HEK293T (cell line): ENCODE data around the gene OTOP3.

Experiments used
- CTCF ChIA-PET: fragments of 350-600 bp; formaldehyde crosslinking; extraction: SDS; loops from one replicate; lab custom pipeline; 2021; ENCODE audit warnings: antibody characterized with exemption, inconsistent platforms; lab: Yijun Ruan, JAX
- POLR2A ChIA-PET: fragments of 350-600 bp; formaldehyde crosslinking; extraction: SDS; loops from one replicate; lab custom pipeline; 2020; ENCODE audit warnings: antibody characterized with exemption, inconsistent platforms; lab: Yijun Ruan, JAX
- DNase-seq: peaks from one replicate; pipeline ENCODE4 v3.0.0; 2012; ENCODE audit warnings: mixed read lengths; ENCODE audit errors: extremely low spot score
- ARNT ChIP-seq: fragments of 450-650 bp; IDR thresholded peaks from 2 replicates; pipeline ENCODE4 v1.6.1; 2017; ENCODE audit warnings: mild to moderate bottlenecking
- BHLHE40 ChIP-seq: fragments of 450-650 bp; IDR thresholded peaks from 2 replicates; pipeline ENCODE4 v1.6.1; 2016; ENCODE audit warnings: mild to moderate bottlenecking, moderate library complexity, borderline replicate concordance
- CTBP1 ChIP-seq: fragments of 450-650 bp; IDR thresholded peaks from 2 replicates; pipeline ENCODE4 v1.6.1; 2016; ENCODE audit warnings: borderline replicate concordance
- ELF4 ChIP-seq: fragments of 450-650 bp; IDR thresholded peaks from 2 replicates; pipeline ENCODE4 v1.6.1; 2017; ENCODE audit warnings: antibody characterized with exemption
- FOXA1 ChIP-seq: fragments of 450-650 bp; IDR thresholded peaks from 2 replicates; pipeline ENCODE4 v1.6.1; 2016; ENCODE audit warnings: mild to moderate bottlenecking
- FOXK2 ChIP-seq: fragments of 450-650 bp; IDR thresholded peaks from 2 replicates; pipeline ENCODE4 v1.6.1; 2016; ENCODE audit warnings: mild to moderate bottlenecking
- FOXM1 ChIP-seq: fragments of 450-650 bp; IDR thresholded peaks from 2 replicates; pipeline ENCODE4 v1.6.1; 2017; ENCODE audit warnings: mild to moderate bottlenecking, borderline replicate concordance
- HDGF ChIP-seq: fragments of 450-650 bp; IDR thresholded peaks from 2 replicates; pipeline ENCODE4 v1.6.1; 2017; ENCODE audit warnings: antibody characterized with exemption, borderline replicate concordance
- L3MBTL2 ChIP-seq: fragments of 450-650 bp; conservative IDR thresholded peaks from 2 replicates; pipeline ENCODE4 v1.6.1; 2016; ENCODE audit warnings: mild to moderate bottlenecking
- LEF1 ChIP-seq: fragments of 450-650 bp; IDR thresholded peaks from 2 replicates; pipeline ENCODE4 v1.6.1; 2017; ENCODE audit warnings: mild to moderate bottlenecking, borderline replicate concordance
- NFRKB ChIP-seq: fragments of 450-650 bp; IDR thresholded peaks from 2 replicates; pipeline ENCODE4 v1.6.1; 2016; ENCODE audit warnings: mild to moderate bottlenecking, moderate library complexity
- PKNOX1 ChIP-seq: fragments of 450-650 bp; IDR thresholded peaks from 2 replicates; pipeline ENCODE4 v1.6.1; 2016
- SP1 ChIP-seq: fragments of 450-650 bp; IDR thresholded peaks from 2 replicates; pipeline ENCODE4 v1.6.1; 2017
- SUZ12 ChIP-seq: fragments of 450-650 bp; IDR thresholded peaks from 2 replicates; pipeline ENCODE4 v1.6.1; 2016; ENCODE audit warnings: mild to moderate bottlenecking
- TARDBP ChIP-seq: fragments of 450-650 bp; IDR thresholded peaks from 2 replicates; pipeline ENCODE4 v1.6.1; 2016
- ZNF384 ChIP-seq: fragments of 450-650 bp; IDR thresholded peaks from 2 replicates; pipeline ENCODE4 v1.6.1; 2016

The OTOP3 gene

GRCh38 chr17:74917430-74917829, 18.3 kb upstream of the OTOP3 start:
- POLR2A ChIA-PET, result no interaction called here
- no peak for TF ChIP-seq ELF4
- TF ChIP-seq FOXK2, result no peak
- TF ChIP-seq BHLHE40, result no peak
- TF ChIP-seq TARDBP, result no peak
- TF ChIP-seq ZNF384, result no peak
- no peak for TF ChIP-seq FOXA1
- no peak for TF ChIP-seq L3MBTL2
- TF ChIP-seq FOXM1, result no peak
- TF ChIP-seq PKNOX1, result no peak
- TF ChIP-seq HDGF, result no peak
- TF ChIP-seq SUZ12, result no peak
- no peak for TF ChIP-seq SP1
- no peak for TF ChIP-seq ARNT
- no peak for DNase-seq
- CTCF ChIA-PET, result no interaction called here

GRCh38 chr17:74918906-74919305, 16.8 kb upstream of the OTOP3 start:
- CTCF ChIA-PET, result interaction anchor here (0.6 to 1.3 kb wide), 3 partner anchors 39 to 404 kb away, joined by 3 to 5 read pairs (median 4); no protein-coding TSS in a partner anchor
- no peak for DNase-seq
- TF ChIP-seq HDGF (no peak), SP1 (no peak), SUZ12 (no peak), ZNF384 (no peak), BHLHE40 (no peak), PKNOX1 (no peak), FOXM1 (no peak), FOXK2 (no peak), L3MBTL2 (no peak), CTBP1 (no peak), TARDBP (no peak), ELF4 (no peak), NFRKB (no peak), LEF1 (no peak), FOXA1 (no peak)
- POLR2A ChIA-PET, result interaction anchor here (0.9 to 1.2 kb wide), 2 partner anchors 68 to 94 kb away, joined by 3 to 4 read pairs; partner anchors contain the start of genes CDR2L and MRPL58

GRCh38 chr17:74919440-74920305, 16.0 kb upstream of the OTOP3 start:
- POLR2A ChIA-PET, result interaction anchor here (0.9 to 1.9 kb wide), 3 partner anchors 47 to 351 kb away, joined by 3 to 6 read pairs (median 3); partner anchors contain the start of genes MIF4GD and MRPL58
- DNase-seq, result no peak
- no peak for TF ChIP-seq PKNOX1
- TF ChIP-seq L3MBTL2, result no peak
- TF ChIP-seq FOXK2, result no peak
- no peak for TF ChIP-seq ELF4
- no peak for TF ChIP-seq SUZ12
- TF ChIP-seq SP1, result no peak
- no peak for TF ChIP-seq NFRKB
- TF ChIP-seq HDGF, result no peak
- no peak for TF ChIP-seq BHLHE40
- TF ChIP-seq FOXM1, result no peak
- TF ChIP-seq LEF1, result no peak
- no peak for TF ChIP-seq TARDBP
- no peak for TF ChIP-seq FOXA1
- no peak for TF ChIP-seq ARNT
- no peak for TF ChIP-seq ZNF384
- TF ChIP-seq CTBP1, result no peak
- CTCF ChIA-PET, result interaction anchor here (0.5 to 1.3 kb wide), 3 partner anchors 38 to 128 kb away, joined by 4 to 5 read pairs (median 4); partner anchors contain the start of gene FDXR

GRCh38 chr17:74920306-74920620, 15.4 kb upstream of the OTOP3 start:
- POLR2A ChIA-PET, result interaction anchor here (0.9 to 1.9 kb wide), 2 partner anchors 47 to 350 kb away, joined by 3 to 6 read pairs; partner anchors contain the start of gene MIF4GD
- DNase-seq, result no peak

More at GRCh38 chr17:74920306-74920620, 15.4 kb upstream of the OTOP3 start:
- CTCF ChIA-PET, result no interaction called here
- TF ChIP-seq FOXK2 (no peak), TARDBP (no peak), L3MBTL2 (no peak), SP1 (no peak), FOXM1 (no peak), LEF1 (no peak), HDGF (no peak), NFRKB (no peak), FOXA1 (no peak), PKNOX1 (no peak), ZNF384 (no peak), SUZ12 (no peak), BHLHE40 (no peak), CTBP1 (no peak), ELF4 (no peak), ARNT (no peak)
